LNCAP (cell line): ENCODE data around the gene NLN.

Source experiments
- TF ChIP-seq, protein P1 (sequence below): fragments of 450-650 bp; IDR thresholded peaks from 2 replicates; pipeline ENCODE4 v1.5.1; 2017; ENCODE audit warnings: mild to moderate bottlenecking

Gene NLN

DNA sequence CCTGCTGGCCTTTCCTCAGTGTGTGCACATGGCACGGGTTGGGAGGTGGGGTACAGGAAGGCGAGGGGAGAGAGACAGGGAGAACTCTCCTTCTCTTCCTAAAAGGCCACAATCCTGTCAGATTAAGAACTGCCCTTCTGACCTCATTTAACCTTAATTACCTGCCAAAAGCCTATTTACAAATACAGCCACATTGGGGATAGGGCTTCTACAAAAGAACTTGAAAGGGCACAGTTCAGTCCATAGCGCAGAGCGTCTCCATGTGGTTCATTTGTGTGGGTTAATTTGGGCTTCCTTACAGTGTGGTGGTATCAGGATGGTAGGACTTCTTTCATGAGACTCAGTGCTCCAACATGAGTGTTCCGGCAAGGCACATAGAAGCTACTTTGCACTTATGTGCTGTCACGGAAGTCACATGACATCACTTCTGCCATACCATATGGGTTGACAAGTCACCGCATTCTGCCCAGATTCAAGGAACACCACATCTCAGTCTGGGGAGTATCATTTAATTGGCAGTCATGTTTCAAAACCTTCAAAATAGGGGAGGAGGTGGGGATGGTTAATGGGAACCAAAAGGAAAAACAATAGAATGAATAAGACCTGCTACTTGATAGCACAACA lies 46.8 kb downstream of the NLN start:
- TF ChIP-seq, protein P1, sequence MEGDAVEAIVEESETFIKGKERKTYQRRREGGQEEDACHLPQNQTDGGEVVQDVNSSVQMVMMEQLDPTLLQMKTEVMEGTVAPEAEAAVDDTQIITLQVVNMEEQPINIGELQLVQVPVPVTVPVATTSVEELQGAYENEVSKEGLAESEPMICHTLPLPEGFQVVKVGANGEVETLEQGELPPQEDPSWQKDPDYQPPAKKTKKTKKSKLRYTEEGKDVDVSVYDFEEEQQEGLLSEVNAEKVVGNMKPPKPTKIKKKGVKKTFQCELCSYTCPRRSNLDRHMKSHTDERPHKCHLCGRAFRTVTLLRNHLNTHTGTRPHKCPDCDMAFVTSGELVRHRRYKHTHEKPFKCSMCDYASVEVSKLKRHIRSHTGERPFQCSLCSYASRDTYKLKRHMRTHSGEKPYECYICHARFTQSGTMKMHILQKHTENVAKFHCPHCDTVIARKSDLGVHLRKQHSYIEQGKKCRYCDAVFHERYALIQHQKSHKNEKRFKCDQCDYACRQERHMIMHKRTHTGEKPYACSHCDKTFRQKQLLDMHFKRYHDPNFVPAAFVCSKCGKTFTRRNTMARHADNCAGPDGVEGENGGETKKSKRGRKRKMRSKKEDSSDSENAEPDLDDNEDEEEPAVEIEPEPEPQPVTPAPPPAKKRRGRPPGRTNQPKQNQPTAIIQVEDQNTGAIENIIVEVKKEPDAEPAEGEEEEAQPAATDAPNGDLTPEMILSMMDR = no peak

- TF ChIP-seq, protein P1 = no peak
Observed at GRCh38 chr5:65769539-65769938, 47.5 kb downstream of the NLN start.

- TF ChIP-seq, protein P1 = no peak
Observed at GRCh38 chr5:65771266-65771665, 49.3 kb downstream of the NLN start.

DNA sequence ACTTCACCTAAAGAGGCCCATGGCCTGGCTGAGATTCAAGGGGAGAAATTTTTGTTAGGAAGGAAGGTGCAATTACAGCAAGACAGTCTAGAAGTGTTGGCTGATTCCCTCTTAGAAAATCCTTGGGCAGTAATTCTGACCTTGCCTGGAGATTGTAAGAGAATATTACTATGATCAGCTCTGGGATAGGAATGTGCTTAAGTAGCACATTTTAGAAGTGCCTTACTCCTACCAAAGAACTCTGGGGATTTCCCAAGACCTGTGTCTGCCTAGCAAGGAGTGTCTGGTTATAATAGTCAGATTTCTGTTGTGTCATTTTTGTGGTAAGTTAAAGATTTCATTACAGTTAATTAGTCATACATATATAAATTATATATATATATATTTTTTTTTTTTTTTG lies 52.3 kb downstream of the NLN start:
- TF ChIP-seq, protein P1 = no peak

GRCh38 chr5:65775476-65775875 lies 53.5 kb downstream of the NLN start:
- TF ChIP-seq, protein P1 = no peak

DNA sequence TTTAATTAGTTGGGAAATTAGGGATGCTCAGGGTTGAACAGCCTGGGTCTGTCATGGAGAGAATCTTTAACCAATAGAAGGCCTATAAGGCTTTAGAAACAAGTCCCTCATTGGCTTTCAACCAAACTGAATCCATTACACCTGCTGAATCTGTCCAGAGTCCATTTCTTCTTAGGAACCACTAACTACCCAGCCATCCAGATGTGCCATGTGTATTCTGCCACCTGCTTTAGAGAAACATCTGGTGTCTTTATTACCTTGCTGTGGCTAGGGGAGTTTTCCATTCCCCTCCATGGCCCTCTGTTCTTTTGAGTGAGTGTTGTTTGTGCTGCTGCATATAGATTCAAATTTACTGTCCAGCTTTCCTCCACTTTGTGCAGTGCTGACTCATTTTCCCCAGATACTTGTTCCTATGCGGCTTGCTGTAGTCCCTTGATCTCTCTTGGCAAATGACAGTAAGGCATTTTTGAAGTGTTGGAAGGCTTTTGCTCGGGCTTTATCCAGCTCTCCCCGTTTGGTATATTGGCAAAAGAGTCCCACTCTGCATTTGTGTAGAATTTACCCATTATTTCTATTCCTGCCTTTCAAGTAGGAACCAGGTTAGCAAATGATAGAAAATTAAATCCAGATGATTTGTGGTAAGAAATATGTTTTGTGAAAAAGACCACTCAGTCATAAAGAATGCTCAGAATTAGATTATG lies 54.6 kb downstream of the NLN start:
- TF ChIP-seq, protein P1 = no peak

- TF ChIP-seq, protein P1 = no peak
Observed at GRCh38 chr5:65778126-65778525, 56.1 kb downstream of the NLN start.
